Bronchial epithelial cell (primary cell): ENCODE data around the gene NIF3L1. TPM values are rescaled to one million over a fixed set of nuclear protein-coding genes. Genes with fewer than 3 reads are reported as not detected.

Experiments
- DNase-seq: peaks from one replicate; pipeline ENCODE4 v3.0.0-alpha.2; 2010; ENCODE audit warnings: low read depth
- FAIRE-seq: peaks from 2 replicates; lab custom pipeline; 2011; peaks lifted over from hg19 to GRCh38; lab: Jason Lieb, UNC
- H3K27me3 ChIP-seq: 2 replicates; pipeline ENCODE4 v1.5.1; 2011; ENCODE audit warnings: low read length; ENCODE audit not compliant: control insufficient read depth, insufficient read depth
- H3K36me3 ChIP-seq: 2 replicates; pipeline ENCODE4 v1.5.1; 2011; ENCODE audit warnings: low read length; ENCODE audit not compliant: control insufficient read depth, insufficient read depth
- H3K4me3 ChIP-seq: 2 replicates; pipeline ENCODE4 v1.5.1; 2011; ENCODE audit warnings: mild to moderate bottlenecking, low read depth, low read length, control low read depth
- total RNA-seq: library from RNA; depleted of rRNA; stranded (reverse); fragments of >200 nt; gene quantifications from 2 replicates; pipeline ENCODE4 v1.2.1, GENCODE V29; 2014
- TF ChIP-seq, protein P1 (sequence below): IDR thresholded peaks from 2 replicates; pipeline ENCODE4 v1.5.1; 2011; ENCODE audit warnings: mild to moderate bottlenecking, moderate library complexity, low read length, control low read depth, inconsistent platforms; ENCODE audit not compliant: insufficient read depth, severe bottlenecking

The NIF3L1 gene
- total RNA-seq, 1 donor from 2014 or later = 24.2 TPM

DNA sequence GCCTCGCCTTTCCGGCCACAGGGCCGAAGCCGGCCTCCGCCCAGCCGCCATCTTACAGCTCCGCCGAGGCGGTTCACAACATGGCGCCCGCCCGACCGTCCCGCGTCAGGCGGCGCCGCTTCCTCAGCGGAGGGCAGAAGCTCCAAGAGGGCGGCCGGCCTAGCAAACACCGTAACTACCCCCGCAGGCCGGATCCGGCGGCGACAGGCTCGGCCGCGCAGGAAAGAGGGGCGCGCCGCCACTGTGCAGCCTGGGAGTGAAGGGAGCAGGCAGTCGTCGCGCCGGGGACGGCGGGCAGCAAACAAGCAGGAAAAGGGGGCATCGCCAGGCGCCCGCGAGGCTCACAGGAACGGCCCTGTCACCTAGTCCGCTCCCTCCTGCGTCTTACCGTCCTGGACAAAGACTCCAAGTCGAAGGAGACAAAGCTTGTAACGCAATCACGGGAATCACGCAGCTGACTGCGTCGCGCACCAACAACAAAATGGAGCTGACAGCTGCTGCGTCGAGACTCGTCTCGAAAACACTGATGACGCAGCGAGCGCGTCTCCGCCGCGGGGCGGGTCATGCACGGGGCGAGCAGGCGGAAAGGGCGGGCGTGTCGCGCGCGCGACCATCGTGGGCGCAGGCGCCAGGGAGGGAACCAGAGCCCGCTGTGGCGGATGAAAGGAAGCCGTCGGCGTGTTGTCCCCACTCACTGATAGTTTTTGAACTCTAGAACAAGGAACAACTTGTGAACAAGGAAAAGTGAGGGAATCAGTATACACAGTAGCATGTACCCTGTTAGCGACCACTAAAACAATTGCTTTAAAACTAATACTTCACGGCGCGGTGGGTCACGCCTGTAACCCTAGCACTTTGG, 24.8 kb upstream of the NIF3L1 start, which contains the start of gene CLK1:
Gene CLK1, minus strand, starts transcription at position 483 of the 859 bp plus-strand sequence. CDS start 2,796 bp downstream, outside the sequence.
- no peak for FAIRE-seq

DNA sequence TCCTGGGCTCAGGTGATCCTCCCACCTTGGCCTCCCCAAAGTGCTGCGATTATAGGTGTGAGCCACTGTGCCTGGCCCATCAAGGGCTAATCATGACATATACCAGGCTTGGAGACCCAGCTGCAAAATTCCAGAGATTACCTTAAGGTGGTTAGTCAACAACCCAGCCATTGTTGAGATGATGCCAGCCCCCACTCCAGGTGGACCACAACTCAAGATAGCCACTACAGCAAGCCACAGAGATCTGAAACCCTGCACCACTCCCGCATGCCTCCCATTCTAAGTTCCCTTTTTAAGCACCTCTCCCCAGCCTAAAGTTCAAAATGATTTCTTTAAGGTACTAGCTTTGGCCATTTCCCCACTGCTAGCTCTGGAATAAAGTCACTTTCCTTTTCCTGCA, 20.2 kb upstream of the NIF3L1 start:
- no peaks in the 10 kb centered on the region for H3K36me3 ChIP-seq
- FAIRE-seq (no peak), DNase-seq (no peak)
- no peaks in the 10 kb centered on the region for H3K27me3 ChIP-seq
- no peak overlapping the region for H3K4me3 ChIP-seq
- TF ChIP-seq, protein P1, sequence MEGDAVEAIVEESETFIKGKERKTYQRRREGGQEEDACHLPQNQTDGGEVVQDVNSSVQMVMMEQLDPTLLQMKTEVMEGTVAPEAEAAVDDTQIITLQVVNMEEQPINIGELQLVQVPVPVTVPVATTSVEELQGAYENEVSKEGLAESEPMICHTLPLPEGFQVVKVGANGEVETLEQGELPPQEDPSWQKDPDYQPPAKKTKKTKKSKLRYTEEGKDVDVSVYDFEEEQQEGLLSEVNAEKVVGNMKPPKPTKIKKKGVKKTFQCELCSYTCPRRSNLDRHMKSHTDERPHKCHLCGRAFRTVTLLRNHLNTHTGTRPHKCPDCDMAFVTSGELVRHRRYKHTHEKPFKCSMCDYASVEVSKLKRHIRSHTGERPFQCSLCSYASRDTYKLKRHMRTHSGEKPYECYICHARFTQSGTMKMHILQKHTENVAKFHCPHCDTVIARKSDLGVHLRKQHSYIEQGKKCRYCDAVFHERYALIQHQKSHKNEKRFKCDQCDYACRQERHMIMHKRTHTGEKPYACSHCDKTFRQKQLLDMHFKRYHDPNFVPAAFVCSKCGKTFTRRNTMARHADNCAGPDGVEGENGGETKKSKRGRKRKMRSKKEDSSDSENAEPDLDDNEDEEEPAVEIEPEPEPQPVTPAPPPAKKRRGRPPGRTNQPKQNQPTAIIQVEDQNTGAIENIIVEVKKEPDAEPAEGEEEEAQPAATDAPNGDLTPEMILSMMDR = no peak

More for the DNA sequence above, 24.8 kb upstream of the NIF3L1 start, which contains the start of gene CLK1:
- Histone ChIP-seq H3K27me3 (no peaks in the 10 kb centered on the region), H3K36me3 (peaks cover 5% of the 10 kb centered on the region), H3K4me3 (peak within 1 kb of the TSS; percentile 79)
- DNase-seq = peak; percentile 85
- TF ChIP-seq, protein P1 = no peak

DNA sequence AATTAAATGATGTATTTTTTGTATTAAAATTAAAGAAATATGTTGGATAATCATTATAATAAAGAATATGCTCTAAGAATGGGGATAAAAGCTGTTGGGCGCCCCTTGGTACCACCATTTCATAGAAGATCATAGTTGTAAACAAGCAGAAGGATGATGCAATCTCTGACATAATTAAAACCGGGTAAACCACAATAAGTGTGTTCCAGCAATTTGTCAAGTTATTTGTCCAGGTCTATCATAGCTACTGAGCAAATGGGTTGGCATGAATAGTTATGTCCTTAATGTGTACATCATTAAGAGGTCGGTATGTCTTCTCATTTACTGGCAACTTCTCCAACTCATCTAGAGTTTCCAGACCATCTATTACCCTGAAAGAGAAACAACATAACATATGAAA, 18.0 kb upstream of the NIF3L1 start:
- H3K27me3 ChIP-seq = no peaks in the 10 kb centered on the region
- H3K4me3 ChIP-seq = no peak overlapping the region
- TF ChIP-seq, protein P1 = no peak
- H3K36me3 ChIP-seq = peaks cover 2% of the 10 kb centered on the region
- no peak for DNase-seq
- FAIRE-seq = no peak

DNA sequence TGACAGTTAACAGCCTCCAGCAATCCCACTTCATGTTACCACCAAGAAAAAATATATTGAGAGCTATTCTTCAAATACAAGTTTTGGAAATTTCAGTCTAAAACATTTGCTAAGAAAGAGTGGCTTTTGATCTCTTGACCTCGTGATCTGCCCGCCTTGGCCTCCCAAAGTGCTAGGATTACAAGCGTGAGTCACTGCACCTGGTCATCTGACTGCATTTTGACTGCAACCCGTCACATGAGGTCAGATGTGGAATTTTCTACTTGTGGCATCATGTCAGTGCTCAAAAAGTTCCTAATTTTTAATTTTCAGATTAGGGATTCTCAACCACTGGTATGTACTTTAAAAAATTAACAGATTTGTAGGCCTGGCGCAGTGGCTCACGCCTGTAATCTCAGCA, 15.6 kb upstream of the NIF3L1 start:
- FAIRE-seq (no peak), DNase-seq (no peak)
- Histone ChIP-seq H3K27me3 (no peaks in the 10 kb centered on the region), H3K36me3 (peaks cover 3% of the 10 kb centered on the region), H3K4me3 (no peak overlapping the region)
- TF ChIP-seq, protein P1 = no peak

DNA sequence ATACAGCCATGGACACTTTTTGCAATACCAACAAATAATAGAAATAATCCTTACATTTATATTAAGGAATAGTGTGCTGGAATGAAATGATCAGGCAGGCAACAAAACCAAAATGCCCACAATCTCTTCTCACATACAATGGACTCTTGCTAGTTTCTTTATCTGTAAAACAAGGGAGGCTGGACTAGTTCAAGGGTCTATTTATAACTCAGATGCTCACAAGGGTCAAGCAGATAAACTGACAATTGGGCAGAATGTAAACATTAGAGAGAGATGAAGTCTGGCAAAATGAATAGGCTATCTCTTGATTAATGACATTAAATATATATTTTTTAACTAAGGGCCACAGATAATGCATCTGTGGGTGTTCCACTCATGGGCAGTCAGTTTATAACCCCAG, 11.7 kb upstream of the NIF3L1 start:
- Histone ChIP-seq H3K4me3 (no peak overlapping the region), H3K27me3 (no peaks in the 10 kb centered on the region), H3K36me3 (peaks cover 6% of the 10 kb centered on the region)
- FAIRE-seq (no peak), DNase-seq (no peak)
- TF ChIP-seq, protein P1 = no peak
